ENCODE data around the gene CPVL. TPM values are rescaled to one million over a fixed set of nuclear protein-coding genes. Genes with fewer than 3 reads are reported as not detected.

The CPVL gene
- total and polyA plus RNA-seq, 4 donors = 16.6 to 34.8 (median 17.6) TPM

DNA sequence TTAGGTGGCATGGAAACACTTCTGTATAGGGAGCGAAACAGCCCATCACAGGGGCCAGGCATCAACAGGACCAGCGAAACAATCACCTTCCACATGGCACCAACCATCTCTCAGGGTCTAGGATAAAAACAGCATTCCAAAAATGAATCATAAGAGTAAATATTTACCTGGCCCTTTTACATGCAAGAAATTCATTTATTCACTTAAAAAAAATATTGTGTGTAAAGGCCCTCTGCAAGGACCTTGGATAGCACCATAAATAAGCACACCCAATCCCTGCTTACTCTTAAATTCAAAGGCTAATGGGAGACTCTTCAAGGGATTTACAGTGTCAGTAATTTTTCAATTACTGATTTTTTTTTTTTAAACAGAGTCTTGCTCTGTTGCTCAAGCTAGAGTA lies 25.4 kb downstream of the CPVL start:
- ATAC-seq (ENCODE audit: insufficient read depth, low FRiP score) = no peak
- Histone ChIP-seq H3K4me3 (no peak overlapping the region), H3K9ac (ENCODE audit: insufficient read depth in 1 of 2, low read length in 2 of 2) (no peak overlapping the region), H3K9me3 (ENCODE audit: control insufficient read depth in 4 of 4, insufficient read depth in 3 of 4, low read length in 3 of 4) (no peaks in the 10 kb centered on the region), H3K4me1 (ENCODE audit: control insufficient read depth in 5 of 5, insufficient read depth in 5 of 5, low read length in 5 of 5) (peaks cover 0 to 15% (median 2%) of the 10 kb centered on the region in 5 donors), H3K27ac (ENCODE audit: low read depth in 1 of 2, low read length in 1 of 2) (no peak overlapping the region), H3K36me3 (ENCODE audit: control insufficient read depth in 4 of 4, insufficient read depth in 4 of 4, low read length in 4 of 4) (no peaks in the 10 kb centered on the region), H3K27me3 (ENCODE audit: control insufficient read depth in 3 of 3, insufficient read depth in 3 of 3, low read length in 2 of 3) (peaks cover 0 to 6% (median 4%) of the 10 kb centered on the region in 3 donors)
- WGBS, 2 donors = 96 to 98% methylated on average over 2 of the region's 2 CpGs
- no peak for DNase-seq
- TF ChIP-seq, protein P1, sequence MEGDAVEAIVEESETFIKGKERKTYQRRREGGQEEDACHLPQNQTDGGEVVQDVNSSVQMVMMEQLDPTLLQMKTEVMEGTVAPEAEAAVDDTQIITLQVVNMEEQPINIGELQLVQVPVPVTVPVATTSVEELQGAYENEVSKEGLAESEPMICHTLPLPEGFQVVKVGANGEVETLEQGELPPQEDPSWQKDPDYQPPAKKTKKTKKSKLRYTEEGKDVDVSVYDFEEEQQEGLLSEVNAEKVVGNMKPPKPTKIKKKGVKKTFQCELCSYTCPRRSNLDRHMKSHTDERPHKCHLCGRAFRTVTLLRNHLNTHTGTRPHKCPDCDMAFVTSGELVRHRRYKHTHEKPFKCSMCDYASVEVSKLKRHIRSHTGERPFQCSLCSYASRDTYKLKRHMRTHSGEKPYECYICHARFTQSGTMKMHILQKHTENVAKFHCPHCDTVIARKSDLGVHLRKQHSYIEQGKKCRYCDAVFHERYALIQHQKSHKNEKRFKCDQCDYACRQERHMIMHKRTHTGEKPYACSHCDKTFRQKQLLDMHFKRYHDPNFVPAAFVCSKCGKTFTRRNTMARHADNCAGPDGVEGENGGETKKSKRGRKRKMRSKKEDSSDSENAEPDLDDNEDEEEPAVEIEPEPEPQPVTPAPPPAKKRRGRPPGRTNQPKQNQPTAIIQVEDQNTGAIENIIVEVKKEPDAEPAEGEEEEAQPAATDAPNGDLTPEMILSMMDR (IDR thresholded peaks at IDR 0.05; ENCODE audit: control extremely low read depth, extremely low read depth) = no peak

DNA sequence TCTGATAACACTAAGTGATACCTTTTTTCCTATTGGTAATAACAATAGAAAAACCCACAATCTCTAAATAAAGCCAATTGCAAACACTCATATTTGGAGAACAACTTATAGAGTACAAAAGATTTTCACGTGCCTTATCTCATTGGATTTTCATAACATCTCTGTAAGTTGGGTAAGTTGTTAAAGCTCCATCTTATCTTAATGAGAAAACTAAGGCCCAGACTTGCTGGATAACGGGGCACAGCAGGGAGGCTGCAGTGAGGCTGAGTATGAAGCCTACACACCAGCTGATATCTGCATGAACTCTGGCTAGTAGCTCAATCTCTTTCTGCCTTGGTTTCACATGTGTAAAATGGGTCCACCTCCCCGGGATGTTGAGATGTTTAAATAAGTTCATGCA lies 26.8 kb downstream of the CPVL start:
- Histone ChIP-seq H3K9me3 (ENCODE audit: control insufficient read depth in 4 of 4, insufficient read depth in 3 of 4, low read length in 3 of 4) (no peaks in the 10 kb centered on the region), H3K4me1 (ENCODE audit: control insufficient read depth in 5 of 5, insufficient read depth in 5 of 5, low read length in 5 of 5) (peaks cover 0 to 15% (median 2%) of the 10 kb centered on the region in 5 donors), H3K9ac (ENCODE audit: insufficient read depth in 1 of 2, low read length in 2 of 2) (no peak overlapping the region), H3K4me3 (no peak overlapping the region), H3K27me3 (ENCODE audit: control insufficient read depth in 3 of 3, insufficient read depth in 3 of 3, low read length in 2 of 3) (peaks cover 0 to 6% (median 4%) of the 10 kb centered on the region in 3 donors), H3K27ac (ENCODE audit: low read depth in 1 of 2, low read length in 1 of 2) (no peak overlapping the region), H3K36me3 (ENCODE audit: control insufficient read depth in 4 of 4, insufficient read depth in 4 of 4, low read length in 4 of 4) (no peaks in the 10 kb centered on the region)
- ATAC-seq (ENCODE audit: insufficient read depth, low FRiP score) (no peak), DNase-seq (no peak)
- TF ChIP-seq, protein P1 (IDR thresholded peaks at IDR 0.05; ENCODE audit: control extremely low read depth, extremely low read depth) = no peak
- 84 to 93% methylated on average over 3 of the region's 3 CpGs for WGBS, 2 donors

DNA sequence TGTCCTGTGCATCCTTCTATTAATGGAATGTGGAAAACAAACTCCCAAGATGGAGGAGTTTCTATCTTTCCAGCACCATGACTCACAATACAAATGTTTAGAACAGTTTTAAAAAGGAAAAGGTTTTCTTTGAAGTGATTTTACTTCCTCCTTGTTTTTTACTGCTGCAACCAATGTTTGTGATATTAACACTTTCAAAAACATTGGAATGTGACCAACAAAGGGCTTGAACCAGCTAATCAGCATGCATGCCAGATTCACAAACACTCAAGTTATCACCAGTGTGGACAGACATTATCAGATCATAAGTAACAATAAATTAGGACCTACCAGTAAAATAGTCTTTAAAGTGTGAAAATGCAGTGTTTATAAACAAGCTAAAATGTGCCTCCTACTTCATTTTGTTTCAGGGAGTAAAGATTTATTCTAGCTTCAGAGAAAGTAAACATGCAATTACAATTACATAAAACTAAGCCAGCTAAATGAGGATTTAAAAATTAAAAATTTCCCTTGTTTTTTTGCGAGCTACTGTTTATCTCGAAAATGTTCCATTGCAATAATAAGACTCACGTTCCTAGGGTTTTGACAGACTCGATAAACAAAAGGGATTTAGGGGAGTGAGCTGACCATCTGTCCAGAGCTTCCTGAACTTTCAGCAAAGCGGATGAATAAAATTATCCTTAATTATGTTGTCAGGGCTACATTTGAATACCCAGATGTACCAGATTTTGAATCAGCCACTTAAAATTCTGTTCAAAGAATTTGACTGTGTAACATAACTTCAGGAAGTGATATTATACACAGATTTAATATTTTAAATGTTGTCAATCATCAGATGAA lies 29.8 kb downstream of the CPVL start:
- peak in 2 of 3 donors; percentile 64 to 74 for DNase-seq
- Histone ChIP-seq H3K4me3 (no peak overlapping the region), H3K27ac (ENCODE audit: low read depth in 1 of 2, low read length in 1 of 2) (no peak overlapping the region), H3K27me3 (ENCODE audit: control insufficient read depth in 3 of 3, insufficient read depth in 3 of 3, low read length in 2 of 3) (peaks cover 0 to 9% (median 4%) of the 10 kb centered on the region in 3 donors), H3K36me3 (ENCODE audit: control insufficient read depth in 4 of 4, insufficient read depth in 4 of 4, low read length in 4 of 4) (peaks cover 0 to 3% (median 0%) of the 10 kb centered on the region in 4 donors), H3K4me1 (ENCODE audit: control insufficient read depth in 5 of 5, insufficient read depth in 5 of 5, low read length in 5 of 5) (peaks cover 0 to 15% (median 0%) of the 10 kb centered on the region in 5 donors), H3K9ac (ENCODE audit: insufficient read depth in 1 of 2, low read length in 2 of 2) (no peak overlapping the region), H3K9me3 (ENCODE audit: control insufficient read depth in 4 of 4, insufficient read depth in 3 of 4, low read length in 3 of 4) (no peaks in the 10 kb centered on the region)
- WGBS, 2 donors = 49 to 76% methylated on average over 5 of the region's 5 CpGs
- ATAC-seq (ENCODE audit: insufficient read depth, low FRiP score) = no peak
- TF ChIP-seq, protein P1 (IDR thresholded peaks at IDR 0.05; ENCODE audit: control extremely low read depth, extremely low read depth) = no peak

Measured in lung (tissue), 12 donors.